Thoracic aorta (tissue), 2 donors: Measurements from ENCODE around the gene ZNF398. TPM values are rescaled to one million over a fixed set of nuclear protein-coding genes. Genes with fewer than 3 reads are reported as not detected.
A peak's percentile ranks its signal among the peaks of the same experiment; 100 is the strongest.

Source experiments
- ATAC-seq: fragments of 150-250 bp; one replicate; pipeline ENCODE4 v1.8.0; 2017; ENCODE audit warnings: low read depth; ENCODE audit not compliant: insufficient number of reproducible peaks, low FRiP score
- DNase-seq: peaks from one replicate; pipeline ENCODE4 v3.0.0-alpha.2; 2020; ENCODE audit warnings: low spot score
- H3K27ac ChIP-seq, 2 donors: fragments of 200-600 bp; sonication (generic); 1 replicate in 1 of 2; 2 replicates in 1 of 2; pipeline ENCODE4 v1.5.1; 2016; ENCODE audit warnings: mild to moderate bottlenecking in 2 of 2, moderate library complexity in 2 of 2
- H3K27me3 ChIP-seq: fragments of 200-600 bp; sonication (generic); replicated peaks from 2 replicates; pipeline ENCODE4 v1.6.0; 2016; ENCODE audit warnings: mild to moderate bottlenecking; ENCODE audit not compliant: insufficient read depth
- H3K36me3 ChIP-seq: fragments of 200-600 bp; sonication (generic); one replicate; pipeline ENCODE4 v1.5.1; 2016
- H3K4me1 ChIP-seq, 2 donors: fragments of 200-600 bp; sonication (generic); 1 replicate in 1 of 2; 2 replicates in 1 of 2; pipeline versions ENCODE4 v1.5.1 to v1.6.0; 2016; ENCODE audit warnings: low read depth in 2 of 2, mild to moderate bottlenecking in 1 of 2; ENCODE audit not compliant: control insufficient read depth in 1 of 2
- H3K4me3 ChIP-seq: fragments of 200-600 bp; sonication (generic); 2 replicates; pipeline ENCODE4 v1.5.1; 2016; ENCODE audit warnings: mild to moderate bottlenecking
- H3K9me3 ChIP-seq: fragments of 200-600 bp; sonication (generic); 2 replicates; pipeline ENCODE4 v1.5.1; 2016
- total RNA-seq, 2 donors: library from RNA; depleted of rRNA; stranded (reverse); fragments of >200 nt; gene quantifications; one replicate each; pipeline versions ENCODE4 v1.1.0 to v1.2.3, GENCODE V29; 2016
- TF ChIP-seq, protein P1 (sequence below): fragments of 200-600 bp; sonication (generic); IDR thresholded peaks from one replicate; pipeline ENCODE4 v1.5.1; 2019; ENCODE audit warnings: antibody characterized with exemption

The ZNF398 gene
- total RNA-seq, 2 donors from 2014 or later: 16.2 to 31.5 TPM

GRCh38 chr7:149191851-149192250 lies 44.6 kb downstream of the ZNF398 start:
- TF ChIP-seq, protein P1, sequence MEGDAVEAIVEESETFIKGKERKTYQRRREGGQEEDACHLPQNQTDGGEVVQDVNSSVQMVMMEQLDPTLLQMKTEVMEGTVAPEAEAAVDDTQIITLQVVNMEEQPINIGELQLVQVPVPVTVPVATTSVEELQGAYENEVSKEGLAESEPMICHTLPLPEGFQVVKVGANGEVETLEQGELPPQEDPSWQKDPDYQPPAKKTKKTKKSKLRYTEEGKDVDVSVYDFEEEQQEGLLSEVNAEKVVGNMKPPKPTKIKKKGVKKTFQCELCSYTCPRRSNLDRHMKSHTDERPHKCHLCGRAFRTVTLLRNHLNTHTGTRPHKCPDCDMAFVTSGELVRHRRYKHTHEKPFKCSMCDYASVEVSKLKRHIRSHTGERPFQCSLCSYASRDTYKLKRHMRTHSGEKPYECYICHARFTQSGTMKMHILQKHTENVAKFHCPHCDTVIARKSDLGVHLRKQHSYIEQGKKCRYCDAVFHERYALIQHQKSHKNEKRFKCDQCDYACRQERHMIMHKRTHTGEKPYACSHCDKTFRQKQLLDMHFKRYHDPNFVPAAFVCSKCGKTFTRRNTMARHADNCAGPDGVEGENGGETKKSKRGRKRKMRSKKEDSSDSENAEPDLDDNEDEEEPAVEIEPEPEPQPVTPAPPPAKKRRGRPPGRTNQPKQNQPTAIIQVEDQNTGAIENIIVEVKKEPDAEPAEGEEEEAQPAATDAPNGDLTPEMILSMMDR: no peak
- Histone ChIP-seq H3K9me3 (no peaks in the 10 kb centered on the region), H3K4me3 (no peak overlapping the region), H3K27me3 (no peaks in the 10 kb centered on the region), H3K27ac (no peak overlapping the region), H3K36me3 (no peaks in the 10 kb centered on the region), H3K4me1 (peaks cover 9 to 13% of the 10 kb centered on the region in 2 donors)
- DNase-seq: no peak
- ATAC-seq: no peak

GRCh38 chr7:149194799-149195179 lies 47.5 kb downstream of the ZNF398 start:
- Histone ChIP-seq H3K4me1 (peaks cover 14 to 22% of the 10 kb centered on the region in 2 donors), H3K4me3 (peak overlapping the region; percentile 95), H3K27me3 (no peaks in the 10 kb centered on the region), H3K27ac (peak overlapping the region; percentile 79 to 82), H3K9me3 (no peaks in the 10 kb centered on the region), H3K36me3 (peaks cover 16% of the 10 kb centered on the region)
- ATAC-seq: no peak
- no peak for DNase-seq
- TF ChIP-seq, protein P1: no peak

- Histone ChIP-seq H3K9me3 (no peaks in the 10 kb centered on the region), H3K27me3 (no peaks in the 10 kb centered on the region), H3K4me3 (peak within 1 kb of the TSS; percentile 95), H3K4me1 (peaks cover 14 to 22% of the 10 kb centered on the region in 2 donors), H3K36me3 (peaks cover 20% of the 10 kb centered on the region), H3K27ac (peak within 1 kb of the TSS; percentile 79 to 82)
- TF ChIP-seq, protein P1: peak; percentile 55
- ATAC-seq (peak; percentile 80), DNase-seq (peak; percentile 67)
Measured at GRCh38 chr7:149195180-149196150, 48.2 kb downstream of the ZNF398 start, which contains the start of gene ZNF282. Gene ZNF282 (plus strand): TSS chr7:149195546. CDS start chr7:149195590, 44 bp downstream.

- peak overlapping the region; percentile 95 for H3K4me3 ChIP-seq
- TF ChIP-seq, protein P1: no peak
- no peak for ATAC-seq
- no peak for DNase-seq
- peak overlapping the region; percentile 62 to 71 for H3K27ac ChIP-seq
- H3K4me1 ChIP-seq: peaks cover 14 to 22% of the 10 kb centered on the region in 2 donors
- peaks cover 28% of the 10 kb centered on the region for H3K36me3 ChIP-seq
- no peaks in the 10 kb centered on the region for H3K9me3 ChIP-seq
- no peaks in the 10 kb centered on the region for H3K27me3 ChIP-seq
Measured at GRCh38 chr7:149196151-149196704, 49.0 kb downstream of the ZNF398 start.

GRCh38 chr7:149196705-149197171 lies 49.5 kb downstream of the ZNF398 start:
- H3K27ac ChIP-seq: peak overlapping the region; percentile 62 to 71
- ATAC-seq: no peak

More at GRCh38 chr7:149196705-149197171, 49.5 kb downstream of the ZNF398 start:
- H3K4me1 ChIP-seq: peaks cover 14 to 22% of the 10 kb centered on the region in 2 donors
- TF ChIP-seq, protein P1: no peak
- H3K9me3 ChIP-seq: no peaks in the 10 kb centered on the region
- H3K4me3 ChIP-seq: peak overlapping the region; percentile 95
- H3K27me3 ChIP-seq: no peaks in the 10 kb centered on the region
- peaks cover 31% of the 10 kb centered on the region for H3K36me3 ChIP-seq
- DNase-seq: no peak
